ENCODE results near the gene THAP3. TPM values are rescaled to one million over a fixed set of nuclear protein-coding genes. Genes with fewer than 3 reads are reported as not detected.
A peak's percentile ranks its signal among the peaks of the same experiment; 100 is the strongest.

Gene THAP3
- total and polyA plus RNA-seq, 9 of the 15 experiments (the other 6 are each of a cell fraction or from before 2014, with no cell fraction given), result 1.9 to 31.2 (median 18.2) TPM

- TF ChIP-seq ILF3 (IDR thresholded peaks at IDR 0.05; ENCODE audit: borderline replicate concordance) (no peak), ZNF407 (IDR thresholded peaks at IDR 0.05; ENCODE audit: low read depth) (no peak), HCFC1 (IDR thresholded peaks at IDR 0.05; ENCODE audit: low read depth, low read length) (peak; percentile 53; the same call in 1 of the 2 replicates), ETV6 (IDR thresholded peaks at IDR 0.05; ENCODE audit: borderline replicate concordance in 1 of 2, low read depth in 2 of 2, low read length in 1 of 2) (no peak), ETV6 (CRISPR knock-in tag; IDR thresholded peaks at IDR 0.05; ENCODE audit: borderline replicate concordance) (no peak), ZNF764 (CRISPR knock-in tag; IDR thresholded peaks at IDR 0.05; ENCODE audit: low read depth) (no peak), NR2F6 (CRISPR knock-in tag; IDR thresholded peaks at IDR 0.05) (no peak), XRCC3 (IDR thresholded peaks at IDR 0.05) (no peak), RB1 (IDR thresholded peaks at IDR 0.05; ENCODE audit: low read depth) (peak; percentile 74), FOSL1 (tag; conservative IDR thresholded peaks at IDR 0.05) (no peak), HES1 (IDR thresholded peaks at IDR 0.05; ENCODE audit: low read depth) (no peak), ZNF124 (CRISPR knock-in tag; IDR thresholded peaks at IDR 0.05) (no peak)
These were observed 45.1 kb upstream of the THAP3 start, which contains the start of gene ZBTB48 (continued) for GRCh38 chr1:6579374-6580118.

Data from K562 (cell line).